Duodenal mucosa (tissue), 2 donors: Measurements from ENCODE around the gene USPL1.

Source experiments
- H3K27ac ChIP-seq: one replicate; pipeline ENCODE4 v1.7.0; 2013; ENCODE audit warnings: low read depth, low read length
- H3K27me3 ChIP-seq, 2 donors: one replicate each; pipeline ENCODE4 v1.7.0; 2013; ENCODE audit warnings: low read length in 2 of 2, control low read depth in 1 of 2; ENCODE audit not compliant: insufficient read depth in 2 of 2, control insufficient read depth in 1 of 2
- H3K36me3 ChIP-seq, 2 donors: one replicate each; pipeline ENCODE4 v1.7.0; 2013; ENCODE audit warnings: low read length in 2 of 2, control low read depth in 1 of 2; ENCODE audit not compliant: insufficient read depth in 2 of 2, control insufficient read depth in 1 of 2
- H3K4me1 ChIP-seq, 2 donors: one replicate each; pipeline ENCODE4 v1.7.0; 2013; ENCODE audit warnings: low read length in 2 of 2, control low read depth in 1 of 2; ENCODE audit not compliant: insufficient read depth in 2 of 2, control insufficient read depth in 1 of 2
- H3K4me3 ChIP-seq, 2 donors: one replicate each; pipeline ENCODE4 v1.7.0; 2013; ENCODE audit warnings: low read length in 2 of 2, low read depth in 1 of 2
- H3K9ac ChIP-seq, 2 donors: one replicate each; pipeline ENCODE4 v1.7.0; 2013; ENCODE audit warnings: low read length in 2 of 2, low read depth in 1 of 2
- H3K9me3 ChIP-seq, 2 donors: one replicate each; pipeline ENCODE4 v1.7.0; 2013; ENCODE audit warnings: low read length in 2 of 2, control low read depth in 1 of 2; ENCODE audit not compliant: control insufficient read depth in 1 of 2

USPL1 gene

DNA sequence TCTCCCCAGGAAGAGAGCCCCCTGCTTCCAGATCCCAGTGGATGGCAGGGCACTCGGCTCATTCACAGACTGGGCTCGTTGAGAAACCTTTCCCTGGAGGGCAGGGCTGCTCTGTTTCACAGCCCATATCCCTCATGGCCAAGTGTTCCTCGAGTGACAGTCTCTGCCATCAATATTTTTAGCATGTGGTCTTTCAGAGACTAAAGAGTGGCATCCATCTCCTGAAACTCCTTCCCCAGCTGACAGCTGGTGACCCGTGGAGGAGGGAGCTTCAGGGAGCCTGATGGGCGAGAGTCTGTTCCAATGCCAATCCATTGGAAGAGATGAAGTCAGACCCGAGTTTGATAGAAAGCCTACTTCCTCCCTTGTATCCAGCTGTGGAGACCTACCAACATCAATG lies 86.9 kb downstream of the USPL1 start:
- H3K27ac ChIP-seq, result no peak overlapping the region
- no peak overlapping the region for H3K9ac ChIP-seq
- H3K4me1 ChIP-seq, result no peaks in the 10 kb centered on the region
- no peaks in the 10 kb centered on the region for H3K9me3 ChIP-seq
- H3K27me3 ChIP-seq, result no peaks in the 10 kb centered on the region
- H3K36me3 ChIP-seq, result no peaks in the 10 kb centered on the region
- no peak overlapping the region for H3K4me3 ChIP-seq

- Histone ChIP-seq H3K9me3 (no peaks in the 10 kb centered on the region), H3K27ac (no peak overlapping the region), H3K9ac (no peak overlapping the region), H3K36me3 (no peaks in the 10 kb centered on the region), H3K27me3 (no peaks in the 10 kb centered on the region), H3K4me3 (no peak overlapping the region), H3K4me1 (no peaks in the 10 kb centered on the region)
Observed at GRCh38 chr13:30705680-30706079, 88.0 kb downstream of the USPL1 start.

DNA sequence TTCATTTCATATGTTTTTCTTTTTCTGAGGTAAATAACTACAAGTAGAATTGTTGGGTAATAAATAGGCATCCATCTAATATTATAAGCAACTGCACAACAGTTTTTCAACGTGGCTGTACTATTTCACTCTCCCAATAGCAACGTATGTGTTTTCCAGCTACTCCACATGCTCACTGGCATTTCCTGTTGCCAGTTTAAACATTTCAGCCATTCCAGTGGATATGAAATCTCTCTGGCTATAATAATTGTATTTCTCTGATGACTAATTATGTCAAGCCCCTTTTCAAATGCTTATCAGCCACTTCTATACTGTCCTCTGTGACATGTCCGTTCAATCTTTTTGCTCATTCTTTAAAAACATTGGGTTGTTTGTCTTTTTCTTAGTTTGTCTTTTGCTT lies 90.8 kb downstream of the USPL1 start:
- no peaks in the 10 kb centered on the region for H3K27me3 ChIP-seq
- H3K9ac ChIP-seq, result no peak overlapping the region
- H3K4me3 ChIP-seq, result no peak overlapping the region
- no peaks in the 10 kb centered on the region for H3K4me1 ChIP-seq
- no peaks in the 10 kb centered on the region for H3K9me3 ChIP-seq
- no peaks in the 10 kb centered on the region for H3K36me3 ChIP-seq
- no peak overlapping the region for H3K27ac ChIP-seq
